Transverse colon (tissue), 4 donors: ENCODE results near the gene TBC1D8.

Experiments
- CTCF ChIP-seq, 5 experiments: fragments of 200-600 bp in 3 of 5; fragments of 450-650 bp in 2 of 5; sonication (generic) in 3 of 5; IDR thresholded peaks; 1 replicate in 2 of 5; 2 replicates in 3 of 5; pipeline ENCODE4 v1.5.1; 2016 to 2017; ENCODE audit warnings: antibody characterized with exemption in 5 of 5, inconsistent platforms in 3 of 5, mild to moderate bottlenecking in 2 of 5, moderate library complexity in 1 of 5
- EP300 ChIP-seq: sonication (generic); formaldehyde crosslinking; IDR thresholded peaks from one replicate; pipeline ENCODE4 v1.6.1; 2017; ENCODE audit warnings: antibody characterized with exemption, low read depth
- POLR2AphosphoS5 ChIP-seq, 3 donors: sonication (generic); formaldehyde crosslinking; IDR thresholded peaks; one replicate each; pipeline ENCODE4 v1.6.1; 2016; ENCODE audit warnings: antibody characterized with exemption in 3 of 3

DNA sequence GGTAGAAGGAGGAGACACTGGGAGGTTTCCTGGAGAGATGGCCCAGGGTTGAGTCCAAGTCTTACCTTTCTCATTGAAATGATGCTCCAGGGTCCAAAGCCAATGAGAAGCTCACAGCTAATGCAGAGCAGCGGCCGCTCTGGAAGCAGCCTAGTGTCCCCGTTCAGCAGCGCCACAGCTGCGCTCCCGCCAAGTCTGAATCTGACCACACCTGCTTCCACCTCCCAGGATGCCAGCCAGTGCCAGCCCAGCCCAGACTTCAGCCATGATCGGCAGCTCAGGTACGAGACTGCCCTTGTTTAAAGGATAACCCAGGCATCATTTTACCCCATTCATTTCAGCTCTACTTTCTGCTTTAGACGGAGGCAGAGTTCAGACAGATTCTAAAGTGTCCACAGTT lies 161.0 kb downstream of the TBC1D8 start:
- no peak for TF ChIP-seq CTCF (IDR thresholded peaks at IDR 0.05)
- TF ChIP-seq POLR2AphosphoS5 (IDR thresholded peaks at IDR 0.05): no peak
- no peak for TF ChIP-seq EP300
